Stimulated activated CD4-positive, alpha-beta T cell treated with anti-CD3 and anti-CD28 coated beads, Interleukin-12 subunit alpha, Interleukin-12 subunit beta, amount 100 ng/mL, for 48 hours (primary cell): Measurements from ENCODE around the gene SORD.
"Not testable (repeated sequence)": the region's sequence is repeated elsewhere in the genome, so short reads cannot be mapped to it uniquely, and the experiment has no call there.

Source experiments
- DNase-seq, 3 donors: peaks; one replicate each; pipeline ENCODE4 v3.0.0-alpha.2; 2020; ENCODE audit warnings: low read depth in 2 of 3, low spot score in 1 of 3

The SORD gene

GRCh38 chr15:45023659-45024225, 747 bp downstream of the SORD start:
- no peak for DNase-seq

- DNase-seq, result not testable (repeated sequence)
Measured at GRCh38 chr15:45024649-45025048, 1.7 kb downstream of the SORD start.

GRCh38 chr15:45025627-45026026, 2.6 kb downstream of the SORD start:
- not testable (repeated sequence) for DNase-seq

GRCh38 chr15:45026651-45027190, 3.7 kb downstream of the SORD start:
- DNase-seq, result no peak

GRCh38 chr15:45027220-45027619, 4.2 kb downstream of the SORD start:
- DNase-seq, result no peak

GRCh38 chr15:45030743-45031142, 7.7 kb downstream of the SORD start:
- DNase-seq, result no peak

GRCh38 chr15:45031522-45032028, 8.6 kb downstream of the SORD start:
- DNase-seq, result not testable (repeated sequence)

GRCh38 chr15:45032501-45032900, 9.5 kb downstream of the SORD start:
- DNase-seq, result not testable (repeated sequence)

GRCh38 chr15:45034087-45034486, 11.1 kb downstream of the SORD start:
- DNase-seq, result not testable (repeated sequence)

GRCh38 chr15:45034600-45035375, 11.8 kb downstream of the SORD start:
- DNase-seq, result not testable (repeated sequence)

GRCh38 chr15:45036812-45037781, 14.1 kb downstream of the SORD start:
- DNase-seq, result peak; percentile 34 to 66 (median 59)

- no peak for DNase-seq
Measured at GRCh38 chr15:45037936-45038335, 14.9 kb downstream of the SORD start.

GRCh38 chr15:45040396-45040795, 17.4 kb downstream of the SORD start:
- not testable (repeated sequence) for DNase-seq

- DNase-seq, result not testable (repeated sequence)
Measured at GRCh38 chr15:45041538-45041937, 18.5 kb downstream of the SORD start.

- DNase-seq, result not testable (repeated sequence)
Measured at GRCh38 chr15:45042859-45043258, 19.9 kb downstream of the SORD start.

GRCh38 chr15:45044270-45044669, 21.3 kb downstream of the SORD start:
- DNase-seq, result not testable (repeated sequence)

GRCh38 chr15:45048449-45048793, 25.4 kb downstream of the SORD start:
- DNase-seq, result not testable (repeated sequence)

GRCh38 chr15:45048794-45049631, 26.0 kb downstream of the SORD start:
- DNase-seq, result no peak

- no peak for DNase-seq
Measured at GRCh38 chr15:45050587-45050986, 27.6 kb downstream of the SORD start.

GRCh38 chr15:45052676-45053075, 29.7 kb downstream of the SORD start:
- DNase-seq, result not testable (repeated sequence)
